Activated naive CD4-positive, alpha-beta T cell treated with anti-CD3 and anti-CD28 coated beads, Interleukin-2, amount 50 U/mL, for 72 hours (primary cell): Measurements from ENCODE around the gene TMEM271. TPM values are rescaled to one million over a fixed set of nuclear protein-coding genes. Genes with fewer than 3 reads are reported as not detected.

Experiments used
- ATAC-seq, 2 donors: fragments of 150-1000 bp; cut with Tn5 transposase; 2 replicates each; pipeline ENCODE4 v1.10.0; 2021; ENCODE audit warnings: mild to moderate bottlenecking in 2 of 2, moderate library complexity in 2 of 2
- DNase-seq, 2 donors: peaks; one replicate each; pipeline ENCODE4 v3.0.0; 2021 to 2022; ENCODE audit warnings: low spot score in 2 of 2
- H3K27ac Mint-ChIP-seq, 2 donors: one replicate each; pipeline ENCODE4 v1.8.0; 2022; ENCODE audit warnings: mild to moderate bottlenecking in 2 of 2, mixed read lengths in 2 of 2
- H3K36me3 Mint-ChIP-seq, 2 donors: one replicate each; pipeline ENCODE4 v1.8.0; 2022; ENCODE audit warnings: mixed read lengths in 2 of 2
- H3K9me3 Mint-ChIP-seq, 2 donors: one replicate each; pipeline ENCODE4 v1.8.0; 2022; ENCODE audit warnings: mixed read lengths in 2 of 2
- total RNA-seq, 2 donors: library from RNA; stranded (reverse); gene quantifications; one replicate each; pipeline ENCODE4 v1.2.3, GENCODE V29; 2022

Gene TMEM271
- total RNA-seq, 2 donors from 2014 or later: not detected

DNA sequence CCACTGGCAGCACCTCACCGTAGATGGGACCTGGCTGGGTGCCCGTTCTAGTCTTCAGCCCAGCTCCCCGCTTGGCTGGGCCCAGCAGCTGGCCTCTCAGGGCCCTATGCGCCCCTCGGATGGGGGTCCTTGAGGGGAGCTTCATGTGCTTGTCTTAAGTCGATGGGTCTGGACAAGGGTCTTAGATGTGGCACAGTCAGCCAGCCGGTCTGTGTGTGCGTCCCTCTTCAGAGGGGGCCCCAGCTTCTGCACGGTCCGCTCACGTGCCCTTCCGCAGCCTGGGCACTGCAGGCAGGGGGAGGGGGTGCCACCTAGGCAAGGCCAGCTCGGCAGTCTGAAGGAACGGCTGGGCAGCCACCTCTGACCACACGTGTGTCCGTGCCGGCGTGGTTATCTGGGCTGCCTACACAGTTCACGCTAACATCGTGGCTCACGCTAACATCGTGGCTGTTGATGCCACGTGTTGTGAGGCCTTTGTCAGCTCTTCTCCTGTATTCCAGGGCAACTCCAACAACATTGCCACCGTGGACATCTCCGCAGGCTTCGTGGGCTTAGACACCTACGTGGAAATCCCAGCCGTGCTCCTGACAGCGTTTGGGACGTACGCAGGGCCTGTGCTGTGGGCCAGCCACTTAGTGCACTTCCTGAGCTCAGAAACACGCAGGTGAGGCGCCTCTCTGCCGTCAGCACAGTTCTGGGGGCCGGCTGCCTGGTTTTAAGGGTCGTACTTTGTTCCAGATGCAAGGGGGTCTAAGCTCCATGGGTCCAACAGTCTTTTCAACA lies 42.6 kb downstream of the TMEM271 start:
- peaks cover 0 to 6% of the 10 kb centered on the region in 2 donors for H3K9me3 Mint-ChIP-seq
- H3K27ac Mint-ChIP-seq: no peak overlapping the region
- DNase-seq: no peak
- no peak for ATAC-seq
- peaks cover 44 to 47% of the 10 kb centered on the region in 2 donors for H3K36me3 Mint-ChIP-seq

DNA sequence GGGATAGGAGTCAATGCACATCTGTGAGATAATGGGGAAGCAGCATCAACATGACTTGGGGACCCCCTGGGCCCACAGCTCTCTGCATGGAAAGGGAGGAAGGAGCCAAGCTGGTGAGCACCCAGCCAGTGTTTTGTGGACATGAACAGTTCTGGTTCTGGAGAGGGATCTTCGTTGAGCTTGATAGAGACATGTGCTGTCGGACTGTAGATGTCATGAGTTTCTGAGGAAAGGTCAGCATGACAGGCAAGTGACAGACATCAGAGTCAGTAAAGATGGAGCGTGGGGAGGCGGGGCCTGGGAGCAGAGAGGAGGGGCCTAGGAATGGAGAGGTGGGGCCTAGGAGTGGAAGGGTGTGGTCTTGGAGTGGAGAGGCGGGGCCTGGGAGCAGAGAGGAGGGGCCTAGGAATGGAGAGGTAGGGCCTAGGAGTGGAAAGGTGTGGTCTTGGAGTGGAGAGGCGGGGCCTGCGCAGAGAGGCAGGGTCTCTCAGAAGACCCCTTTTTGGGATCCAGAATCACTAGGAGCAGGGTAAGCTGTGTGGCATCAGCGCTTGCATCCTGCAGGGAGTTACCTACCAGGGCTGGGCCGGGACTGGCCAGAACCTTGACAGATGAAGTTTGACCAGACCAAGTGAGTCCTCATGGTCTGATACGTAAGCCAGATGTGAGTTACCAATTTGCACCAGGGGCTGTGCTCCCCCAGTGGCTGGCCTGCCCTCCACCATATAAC lies 43.3 kb downstream of the TMEM271 start:
- H3K27ac Mint-ChIP-seq: no peak overlapping the region
- H3K36me3 Mint-ChIP-seq: peaks cover 39 to 41% of the 10 kb centered on the region in 2 donors
- ATAC-seq: peak; percentile 39 to 44
- H3K9me3 Mint-ChIP-seq: peaks cover 0 to 6% of the 10 kb centered on the region in 2 donors
- DNase-seq: no peak

DNA sequence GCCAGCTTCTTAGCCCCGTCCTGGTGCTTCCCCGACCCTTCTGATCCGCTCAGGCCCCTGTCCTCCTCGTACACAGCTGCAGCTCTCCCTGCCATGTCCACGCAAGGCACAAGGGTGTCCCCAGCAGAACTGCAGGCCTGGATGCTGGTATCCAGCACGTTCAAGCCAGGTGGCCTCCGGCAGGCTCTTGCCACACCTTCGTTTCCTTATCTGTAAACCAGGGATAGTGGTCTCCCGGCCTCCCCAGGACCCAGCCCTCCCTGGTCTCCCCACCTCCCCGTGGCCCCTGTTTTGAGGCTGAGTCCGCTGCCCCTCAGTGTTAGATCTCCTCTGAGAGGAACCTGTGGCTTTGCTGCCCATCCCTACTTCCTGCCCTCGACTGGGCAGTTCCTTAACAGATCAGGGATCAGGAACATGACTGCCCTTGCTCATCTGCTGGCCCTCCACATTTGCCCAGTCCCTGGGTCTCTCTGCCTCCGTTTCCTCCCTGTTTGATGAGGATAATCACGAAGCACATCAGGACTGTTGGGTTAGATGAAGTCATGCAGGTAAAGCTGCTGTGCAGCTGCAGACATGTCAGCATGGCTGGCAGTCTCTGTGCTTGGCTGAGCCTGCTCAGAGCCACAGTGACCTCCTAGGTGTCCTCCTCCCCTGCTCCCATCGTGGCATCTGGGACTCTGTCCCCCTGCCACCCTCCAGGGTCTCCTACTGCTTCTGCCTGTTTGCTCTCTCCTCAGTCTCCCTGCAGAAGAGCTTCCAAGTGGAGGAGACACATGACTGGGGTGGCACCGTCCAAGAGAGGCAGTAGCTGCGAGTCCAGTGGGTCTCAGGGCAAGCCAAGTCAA lies 44.2 kb downstream of the TMEM271 start:
- Mint-ChIP-seq H3K27ac (peak overlapping the region in 1 of 2 donors; percentile 68), H3K9me3 (peaks cover 0 to 6% of the 10 kb centered on the region in 2 donors), H3K36me3 (peaks cover 39 to 41% of the 10 kb centered on the region in 2 donors)
- no peak for ATAC-seq
- no peak for DNase-seq

DNA sequence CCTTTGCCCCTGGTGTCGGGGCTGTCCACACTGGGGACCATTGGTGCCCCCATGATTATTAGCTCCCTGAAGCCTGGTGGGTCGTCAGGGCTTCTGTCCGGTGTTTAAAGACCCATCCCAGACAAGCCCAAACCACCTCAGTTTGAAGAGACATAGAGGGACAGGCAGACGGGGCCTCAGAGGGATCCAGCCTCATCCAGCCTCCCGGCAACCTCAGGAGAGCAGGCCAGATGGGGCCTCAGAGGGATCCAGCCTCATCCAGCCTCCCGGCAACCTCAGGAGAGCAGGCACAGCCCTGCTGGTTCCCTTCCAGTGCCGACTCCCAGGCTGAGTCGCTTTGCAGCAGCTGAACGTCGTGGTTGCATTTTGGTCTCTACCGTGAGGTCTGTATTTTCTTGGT lies 45.0 kb downstream of the TMEM271 start:
- Mint-ChIP-seq H3K27ac (peak overlapping the region in 1 of 2 donors; percentile 44), H3K36me3 (peaks cover 34 to 45% of the 10 kb centered on the region in 2 donors), H3K9me3 (peaks cover 0 to 6% of the 10 kb centered on the region in 2 donors)
- ATAC-seq (no peak), DNase-seq (no peak)

DNA sequence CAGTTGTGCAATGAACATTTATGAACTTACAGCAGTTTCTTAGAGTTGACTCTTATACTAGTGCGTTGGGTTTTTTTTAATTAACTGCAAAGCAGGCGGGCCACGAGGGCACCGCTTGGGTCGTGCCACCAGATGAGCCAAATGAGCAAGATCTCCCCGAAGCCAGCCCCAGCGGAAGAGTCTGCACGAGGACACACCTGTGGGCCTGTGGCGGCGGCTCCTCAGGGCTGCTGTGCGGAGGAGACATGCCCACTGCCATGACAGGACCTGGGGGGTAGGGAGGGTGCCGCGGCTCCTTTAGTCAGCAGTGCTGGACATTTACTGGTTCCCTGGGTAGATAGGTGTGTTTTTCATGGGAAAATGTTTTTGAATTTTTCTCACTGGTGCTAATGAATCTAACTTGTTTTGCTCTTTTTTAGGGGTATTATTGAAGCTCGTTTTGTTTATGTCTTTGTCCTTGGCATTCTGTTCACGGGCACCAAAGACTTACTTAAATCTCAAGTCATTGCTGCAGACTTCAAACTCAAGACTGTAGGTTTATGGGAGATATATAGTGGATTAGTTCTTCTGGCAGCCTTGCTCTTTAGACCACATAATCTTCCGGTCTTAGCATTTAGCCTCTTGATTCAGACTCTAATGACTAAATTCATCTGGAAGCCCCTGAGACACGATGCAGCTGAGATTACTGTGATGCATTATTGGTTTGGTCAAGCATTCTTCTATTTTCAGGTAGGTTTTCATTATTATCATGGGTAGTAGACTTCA lies 45.9 kb downstream of the TMEM271 start:
- Mint-ChIP-seq H3K36me3 (peaks cover 28 to 49% of the 10 kb centered on the region in 2 donors), H3K27ac (no peak overlapping the region), H3K9me3 (peaks cover 0 to 6% of the 10 kb centered on the region in 2 donors)
- DNase-seq (no peak), ATAC-seq (no peak)

DNA sequence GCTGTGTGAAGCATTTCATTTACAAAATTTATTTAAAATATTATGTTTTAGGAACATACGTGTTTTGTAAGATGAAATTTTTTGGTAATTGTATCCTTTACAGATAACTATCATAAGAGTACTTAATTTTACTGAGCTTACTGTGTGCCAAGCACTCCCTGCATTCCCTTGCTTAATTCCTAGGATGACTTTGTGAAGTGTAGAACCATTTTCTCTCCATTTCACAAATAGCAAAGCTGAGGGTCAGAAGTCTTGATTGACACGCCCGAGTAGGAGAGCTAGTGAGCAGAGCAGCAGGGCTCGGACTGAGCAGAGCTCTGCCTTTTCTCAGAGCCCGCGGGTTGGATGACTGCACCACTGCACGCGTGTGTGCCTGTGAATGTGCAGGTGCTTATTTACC lies 46.5 kb downstream of the TMEM271 start:
- Mint-ChIP-seq H3K27ac (no peak overlapping the region), H3K36me3 (peaks cover 26 to 49% of the 10 kb centered on the region in 2 donors), H3K9me3 (peaks cover 0 to 6% of the 10 kb centered on the region in 2 donors)
- DNase-seq: no peak
- no peak for ATAC-seq

DNA sequence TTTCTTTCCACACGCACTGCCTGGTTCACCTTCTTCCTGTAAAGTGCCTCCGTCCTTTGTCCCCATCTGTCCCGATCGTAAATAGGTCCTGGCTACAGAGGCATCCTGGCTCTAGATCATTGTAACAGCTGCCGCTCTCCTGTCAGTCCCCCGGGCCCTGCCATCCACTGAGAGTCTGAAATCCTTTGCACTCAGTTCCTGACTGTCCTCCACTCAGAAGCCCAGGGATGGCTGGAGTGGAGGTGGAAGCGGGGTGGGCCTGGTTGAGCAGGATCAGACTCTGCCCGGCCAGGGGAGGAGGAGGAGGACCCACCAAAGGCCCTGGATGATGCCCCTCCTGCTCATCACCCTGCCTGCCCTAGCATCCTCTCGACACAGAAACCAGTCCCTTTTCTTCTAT lies 47.3 kb downstream of the TMEM271 start:
- Mint-ChIP-seq H3K36me3 (peaks cover 25 to 53% of the 10 kb centered on the region in 2 donors), H3K27ac (peak overlapping the region in 1 of 2 donors; percentile 53), H3K9me3 (peaks cover 0 to 6% of the 10 kb centered on the region in 2 donors)
- ATAC-seq (no peak), DNase-seq (no peak)

DNA sequence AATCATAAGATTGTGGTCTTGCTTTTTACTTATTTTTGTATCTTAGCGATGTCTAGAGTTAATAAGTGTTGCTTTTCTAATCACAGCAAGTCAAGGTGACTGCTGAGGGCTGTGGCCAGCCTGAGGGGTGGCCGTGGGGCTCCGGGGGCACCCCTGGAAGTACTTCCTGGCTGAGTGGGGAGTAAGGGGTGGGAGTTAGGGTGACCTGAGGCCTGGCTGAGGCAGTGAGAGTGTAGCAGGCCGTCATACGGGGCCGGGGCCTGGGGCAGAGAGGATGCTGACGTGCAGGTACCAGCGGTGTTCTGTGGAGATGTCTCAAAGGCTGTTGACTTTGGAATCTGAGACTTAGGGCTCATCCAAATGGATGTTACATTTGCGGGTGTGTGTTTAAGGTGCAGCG lies 47.8 kb downstream of the TMEM271 start:
- Mint-ChIP-seq H3K9me3 (peaks cover 0 to 6% of the 10 kb centered on the region in 2 donors), H3K27ac (no peak overlapping the region), H3K36me3 (peaks cover 25 to 53% of the 10 kb centered on the region in 2 donors)
- ATAC-seq (no peak), DNase-seq (no peak)

DNA sequence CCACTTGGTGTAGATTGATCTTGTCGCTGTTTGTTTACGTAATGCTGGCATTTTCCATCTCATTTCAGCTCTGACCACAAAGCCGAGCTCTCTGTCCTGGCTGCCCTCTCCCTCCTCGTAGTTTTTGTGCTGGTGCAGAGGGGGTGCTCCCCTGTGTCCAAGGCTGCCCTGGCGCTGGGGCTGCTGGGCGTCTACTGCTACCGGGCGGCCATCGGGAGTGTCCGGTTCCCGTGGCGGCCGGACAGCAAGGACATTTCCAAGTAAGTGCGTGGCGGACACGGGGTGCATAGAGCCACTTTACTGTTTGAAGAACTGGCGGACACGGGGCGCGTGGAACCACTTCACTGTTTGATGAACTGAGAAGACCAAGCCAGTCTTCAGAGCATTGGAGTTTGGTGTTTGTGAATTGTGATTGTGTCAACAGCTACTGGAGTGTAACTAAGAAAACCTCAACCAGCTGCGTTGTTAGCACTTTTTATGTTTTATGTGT lies 49.1 kb downstream of the TMEM271 start:
- no peak for DNase-seq
- Mint-ChIP-seq H3K36me3 (peaks cover 16 to 42% of the 10 kb centered on the region in 2 donors), H3K9me3 (no peaks in the 10 kb centered on the region), H3K27ac (peak overlapping the region in 1 of 2 donors; percentile 38)
- no peak for ATAC-seq

DNA sequence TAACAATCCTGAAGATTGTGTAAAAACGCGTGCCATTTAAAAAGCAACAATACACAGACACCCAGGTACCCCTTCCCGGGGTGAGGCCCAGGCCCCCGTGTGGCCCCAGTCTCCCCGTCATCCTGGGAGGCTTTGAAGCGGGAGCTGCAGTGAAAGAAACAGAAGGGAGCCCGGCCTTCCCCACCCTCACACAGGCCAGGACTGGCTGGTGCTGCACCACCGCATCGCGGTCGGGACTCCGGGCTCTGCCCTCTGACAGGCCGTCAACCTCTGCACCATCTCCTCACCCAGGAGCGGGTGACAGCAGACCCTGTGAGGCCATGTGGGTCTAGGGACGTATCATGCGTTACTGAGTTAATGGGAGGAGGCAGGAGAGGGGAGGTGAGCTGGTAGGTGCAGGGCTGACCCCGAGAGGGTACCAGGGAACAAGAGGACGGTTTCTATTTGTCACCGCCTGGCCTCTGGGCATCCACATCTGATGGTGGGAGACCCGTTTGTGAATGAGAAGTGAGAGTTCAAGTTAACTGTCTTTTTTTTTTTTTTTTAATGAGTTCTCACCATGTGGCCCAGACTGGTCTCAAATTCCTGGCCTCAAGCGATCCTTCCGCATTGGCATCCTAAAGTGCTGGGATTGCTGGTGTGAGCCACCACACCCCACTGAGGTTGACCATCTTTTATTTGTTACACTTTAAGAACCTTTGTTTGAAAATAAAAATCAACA lies 49.7 kb downstream of the TMEM271 start:
- no peak for ATAC-seq
- Mint-ChIP-seq H3K9me3 (no peaks in the 10 kb centered on the region), H3K36me3 (peaks cover 19 to 36% of the 10 kb centered on the region in 2 donors), H3K27ac (no peak overlapping the region)
- DNase-seq: no peak

DNA sequence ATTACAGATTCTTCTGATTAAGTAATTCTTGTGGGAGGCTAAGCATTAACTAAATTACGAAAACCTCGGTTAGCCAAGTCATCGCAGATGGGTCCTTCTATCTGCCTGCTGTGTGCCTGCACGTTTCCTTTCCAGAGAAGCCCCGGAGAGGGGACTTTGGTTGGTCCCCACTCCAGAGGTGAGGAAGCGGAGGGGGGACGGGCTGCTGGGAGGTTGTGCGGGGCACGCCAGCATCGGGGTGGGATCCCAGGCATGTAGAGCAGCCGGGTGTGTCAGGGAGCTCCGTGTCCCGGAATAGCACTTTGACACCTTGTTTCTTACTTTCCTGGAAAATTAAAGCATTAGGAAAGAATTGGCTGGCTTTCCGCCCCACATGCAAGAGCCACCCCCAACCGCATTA lies 50.4 kb downstream of the TMEM271 start:
- ATAC-seq (no peak), DNase-seq (no peak)
- H3K27ac Mint-ChIP-seq: no peak overlapping the region
- H3K9me3 Mint-ChIP-seq: no peaks in the 10 kb centered on the region
- H3K36me3 Mint-ChIP-seq: peaks cover 19 to 34% of the 10 kb centered on the region in 2 donors

DNA sequence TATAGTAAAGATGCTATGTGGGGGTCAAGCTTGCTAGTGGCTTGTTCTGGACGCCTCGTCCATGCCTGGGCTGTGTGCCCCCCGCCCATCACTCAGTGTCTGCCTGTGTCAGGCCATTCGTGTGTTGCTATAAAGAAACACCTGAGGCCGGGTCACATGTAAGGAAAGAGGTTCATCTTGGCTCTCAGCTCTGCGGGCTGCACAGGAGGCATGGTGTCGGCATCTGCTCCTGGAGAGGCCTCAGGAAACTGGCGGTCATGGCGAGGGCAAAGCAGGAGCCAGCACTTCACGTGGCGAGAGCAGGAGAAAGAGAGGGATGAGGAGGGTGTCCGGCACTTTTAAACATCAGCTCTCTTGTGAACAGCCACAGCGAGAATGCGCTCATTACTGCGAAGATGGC lies 51.9 kb downstream of the TMEM271 start:
- no peaks in the 10 kb centered on the region for H3K9me3 Mint-ChIP-seq
- H3K36me3 Mint-ChIP-seq: peaks cover 19 to 24% of the 10 kb centered on the region in 2 donors
- H3K27ac Mint-ChIP-seq: peak overlapping the region in 1 of 2 donors; percentile 4
- DNase-seq (no peak), ATAC-seq (no peak)
